Uterus (tissue), 2 donors: Measurements from ENCODE around the gene HTT.

ENCODE experiments used
- CTCF ChIP-seq, 4 experiments: fragments of 200-600 bp in 2 of 4; fragments of 450-650 bp in 2 of 4; sonication (generic) in 2 of 4; IDR thresholded peaks; one replicate each; pipeline ENCODE4 v1.5.1; 2016 to 2019; ENCODE audit warnings: antibody characterized with exemption in 4 of 4, mild to moderate bottlenecking in 2 of 4, moderate library complexity in 1 of 4
- POLR2A ChIP-seq, 2 donors: fragments of 450-650 bp; IDR thresholded peaks; one replicate each; pipeline ENCODE4 v1.6.1; 2016; ENCODE audit warnings: antibody characterized with exemption in 2 of 2, mild to moderate bottlenecking in 1 of 2, moderate library complexity in 1 of 2

GRCh38 chr4:3244002-3244401 is 169.5 kb downstream of the HTT start:
- no peak for TF ChIP-seq CTCF (IDR thresholded peaks at IDR 0.05)
- TF ChIP-seq POLR2A (IDR thresholded peaks at IDR 0.05) = no peak
